ENCODE data around the gene RNU1-3. TPM values are rescaled to one million over a fixed set of nuclear protein-coding genes. Genes with fewer than 3 reads are reported as not detected.
A peak's percentile ranks its signal among the peaks of the same experiment; 100 is the strongest.
"Not testable (repeated sequence)": the region's sequence is repeated elsewhere in the genome, so short reads cannot be mapped to it uniquely, and the experiment has no call there.

The RNU1-3 gene
- total RNA-seq, 1 experiment from 2014 or later: 1,685 TPM

DNA sequence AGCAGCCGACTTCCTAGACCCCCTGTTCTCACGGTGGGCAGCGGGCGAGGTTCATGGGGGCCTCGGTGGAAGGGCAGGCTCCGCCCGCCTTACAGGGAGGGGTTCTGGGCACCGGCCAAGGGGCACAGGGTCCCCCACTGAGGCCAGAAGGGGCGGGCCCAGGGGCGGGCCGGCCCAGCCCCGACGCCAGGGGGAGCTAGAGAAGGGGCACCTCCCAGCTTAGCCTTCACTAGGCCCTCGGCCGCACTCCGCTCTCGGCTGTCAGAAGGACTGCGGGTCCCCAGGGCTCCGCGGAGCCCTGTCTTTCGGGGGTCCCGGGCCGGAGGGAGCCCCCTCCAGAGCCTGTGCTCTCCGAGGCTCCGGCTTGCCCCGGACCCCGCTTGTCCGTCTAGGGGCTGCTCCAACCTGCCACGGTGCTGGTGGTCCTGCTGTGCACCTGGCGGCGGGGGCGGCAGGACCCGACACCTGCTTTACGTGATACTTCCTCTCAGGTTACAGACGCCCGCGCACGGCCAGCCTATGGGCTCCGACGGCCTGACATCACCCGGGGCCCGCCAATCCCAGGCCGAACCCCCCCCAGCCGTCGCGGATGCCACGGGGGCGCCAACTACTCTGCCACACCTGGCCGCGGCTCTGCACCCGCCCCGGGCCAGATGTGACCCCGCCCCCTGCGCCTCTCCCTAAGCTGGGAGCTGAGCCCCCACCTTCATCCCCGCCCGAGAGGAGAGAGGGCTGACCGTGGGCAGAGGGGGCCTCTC lies 33.6 kb upstream of the RNU1-3 start:
- ATAC-seq: peak; percentile 84
- RAD21 ChIA-PET (ENCODE audit: low non-redundant PET in 1 of 2, low total read pairs in 2 of 2, uncharacterized antibody in 2 of 2, unreplicated experiment in 2 of 2): interaction anchor here in 1 of 2 experiments (1.0 to 1.2 kb wide), 2 partner anchors 27 to 79 kb away, joined by 3 to 4 read pairs; no protein-coding TSS in a partner anchor

DNA sequence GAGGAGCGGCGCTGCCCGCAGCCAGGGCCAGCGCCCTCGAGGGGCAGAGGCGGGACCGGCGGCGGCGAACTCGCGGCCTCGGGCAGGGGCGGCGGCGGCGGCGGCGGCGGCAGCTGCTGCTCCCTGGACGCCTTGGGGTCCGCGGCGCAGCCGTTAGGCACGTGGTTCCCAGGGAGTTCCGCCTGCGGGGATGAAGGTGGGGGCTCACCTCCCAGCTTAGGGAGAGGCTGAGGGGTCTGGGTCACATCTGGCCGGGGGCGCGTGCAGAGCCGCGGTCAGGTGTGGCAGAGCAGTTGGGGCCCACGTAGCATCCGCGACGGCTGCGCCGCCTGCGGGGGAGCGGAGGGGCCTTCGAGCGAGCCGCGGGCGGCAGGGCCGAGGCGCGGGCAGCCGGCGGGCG lies 32.7 kb upstream of the RNU1-3 start:
- ATAC-seq: not testable (repeated sequence)
- CTCF ChIA-PET: interaction anchor here (0.6 to 4.9 kb wide), 6 partner anchors 8 to 78 kb away, joined by 3 to 42 read pairs (median 10); no protein-coding TSS in a partner anchor

More for the DNA sequence above, 33.6 kb upstream of the RNU1-3 start:
- H3K27me3 ChIP-seq (ENCODE audit: insufficient read depth, low read length); intact Hi-C loops (cut with micrococcal nuclease); H3K9me2 ChIP-seq (ENCODE audit: insufficient read depth); H3K79me2 ChIP-seq (ENCODE audit: insufficient read depth, low read length); H3K4me2 ChIP-seq (ENCODE audit: low read length); H3K9ac ChIP-seq (ENCODE audit: low read length); DNase-seq (ENCODE audit: low read depth, low spot score); H3K9me3 ChIP-seq (ENCODE audit: control insufficient read depth in 1 of 2, insufficient read depth in 1 of 2, low read depth in 1 of 2, low read length in 2 of 2); H4K20me1 ChIP-seq (ENCODE audit: insufficient read depth); H3K36me3 ChIP-seq (ENCODE audit: control insufficient read depth in 1 of 2, insufficient read depth in 2 of 2, low read length in 2 of 2); H3K4me3 ChIP-seq (replicated peaks in 1 of 2; ENCODE audit: low read depth in 1 of 2, low read length in 2 of 2); H2AFZ ChIP-seq (ENCODE audit: low read depth, low read length, poor library complexity, severe bottlenecking); H3K4me1 ChIP-seq (ENCODE audit: control insufficient read depth in 1 of 2, insufficient read depth in 2 of 2, low read length in 2 of 2): not testable (repeated sequence)
- TF ChIP-seq, protein P1, sequence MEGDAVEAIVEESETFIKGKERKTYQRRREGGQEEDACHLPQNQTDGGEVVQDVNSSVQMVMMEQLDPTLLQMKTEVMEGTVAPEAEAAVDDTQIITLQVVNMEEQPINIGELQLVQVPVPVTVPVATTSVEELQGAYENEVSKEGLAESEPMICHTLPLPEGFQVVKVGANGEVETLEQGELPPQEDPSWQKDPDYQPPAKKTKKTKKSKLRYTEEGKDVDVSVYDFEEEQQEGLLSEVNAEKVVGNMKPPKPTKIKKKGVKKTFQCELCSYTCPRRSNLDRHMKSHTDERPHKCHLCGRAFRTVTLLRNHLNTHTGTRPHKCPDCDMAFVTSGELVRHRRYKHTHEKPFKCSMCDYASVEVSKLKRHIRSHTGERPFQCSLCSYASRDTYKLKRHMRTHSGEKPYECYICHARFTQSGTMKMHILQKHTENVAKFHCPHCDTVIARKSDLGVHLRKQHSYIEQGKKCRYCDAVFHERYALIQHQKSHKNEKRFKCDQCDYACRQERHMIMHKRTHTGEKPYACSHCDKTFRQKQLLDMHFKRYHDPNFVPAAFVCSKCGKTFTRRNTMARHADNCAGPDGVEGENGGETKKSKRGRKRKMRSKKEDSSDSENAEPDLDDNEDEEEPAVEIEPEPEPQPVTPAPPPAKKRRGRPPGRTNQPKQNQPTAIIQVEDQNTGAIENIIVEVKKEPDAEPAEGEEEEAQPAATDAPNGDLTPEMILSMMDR (IDR thresholded peaks at IDR 0.05 in 2 of 3, conservative IDR thresholded peaks at IDR 0.05 in 1 of 3; ENCODE audit: borderline replicate concordance in 1 of 3, insufficient read depth in 1 of 3, low read depth in 2 of 3, low read length in 2 of 3): 0 out of 6 replicates have a peak, but pooled peaks of 1 of the 3 experiments have one; percentile 2
- peak overlapping the region; percentile 22; the same call in 1 of the 2 replicates for H3K27ac ChIP-seq (ENCODE audit: low read depth, low read length)
- BruUV-seq (replicated peaks): TSS peak; percentile 83
- CTCF ChIA-PET: interaction anchor here (0.6 to 4.9 kb wide), 13 partner anchors 9 to 88 kb away, joined by 3 to 42 read pairs (median 4); no protein-coding TSS in a partner anchor
- POLR2A ChIA-PET: interaction anchor here (0.7 to 2.4 kb wide), 5 partner anchors 9 to 88 kb away, joined by 3 to 9 read pairs (median 6); no protein-coding TSS in a partner anchor

DNA sequence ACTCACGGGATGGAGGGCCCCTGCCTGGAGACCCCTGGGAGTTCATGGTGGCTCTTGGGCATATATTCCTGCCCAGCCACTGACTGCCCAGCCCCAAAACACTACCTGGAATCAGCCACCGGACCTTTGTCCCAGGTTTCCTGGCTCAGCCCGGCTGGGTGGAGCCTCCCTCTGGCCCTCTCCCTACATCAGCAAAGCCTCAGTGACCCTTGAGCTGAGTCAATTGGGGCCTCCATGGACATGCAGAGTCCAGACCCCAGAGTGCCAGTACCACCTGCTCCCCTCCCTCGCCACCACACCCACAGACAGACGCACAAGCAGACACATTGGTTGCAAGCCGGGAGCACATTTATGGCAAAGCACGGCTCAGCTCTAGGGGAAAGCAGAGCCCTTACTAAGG lies 30.4 kb upstream of the RNU1-3 start:
- H3K27ac ChIP-seq (ENCODE audit: low read depth, low read length); H3K4me1 ChIP-seq (ENCODE audit: control insufficient read depth in 1 of 2, insufficient read depth in 2 of 2, low read length in 2 of 2); H2AFZ ChIP-seq (ENCODE audit: low read depth, low read length, poor library complexity, severe bottlenecking); H3K36me3 ChIP-seq (ENCODE audit: control insufficient read depth in 1 of 2, insufficient read depth in 2 of 2, low read length in 2 of 2); H3K9me2 ChIP-seq (ENCODE audit: insufficient read depth); intact Hi-C loops (cut with micrococcal nuclease); H4K20me1 ChIP-seq (ENCODE audit: insufficient read depth); H3K9ac ChIP-seq (ENCODE audit: low read length); H3K4me3 ChIP-seq (replicated peaks in 1 of 2; ENCODE audit: low read depth in 1 of 2, low read length in 2 of 2); ATAC-seq; H3K27me3 ChIP-seq (ENCODE audit: insufficient read depth, low read length); CTCF ChIA-PET; RAD21 ChIA-PET (ENCODE audit: low non-redundant PET in 1 of 2, low total read pairs in 2 of 2, uncharacterized antibody in 2 of 2, unreplicated experiment in 2 of 2); POLR2A ChIA-PET; H3K4me2 ChIP-seq (ENCODE audit: low read length); H3K79me2 ChIP-seq (ENCODE audit: insufficient read depth, low read length); H3K9me3 ChIP-seq (ENCODE audit: control insufficient read depth in 1 of 2, insufficient read depth in 1 of 2, low read depth in 1 of 2, low read length in 2 of 2); DNase-seq (ENCODE audit: low read depth, low spot score): not testable (repeated sequence)
- BruUV-seq (replicated peaks): TSS peak; percentile 14

More for the DNA sequence above, 32.7 kb upstream of the RNU1-3 start:
- intact Hi-C loops (cut with micrococcal nuclease); H2AFZ ChIP-seq (ENCODE audit: low read depth, low read length, poor library complexity, severe bottlenecking); H3K4me1 ChIP-seq (ENCODE audit: control insufficient read depth in 1 of 2, insufficient read depth in 2 of 2, low read length in 2 of 2); BruUV-seq (replicated peaks); H3K9me2 ChIP-seq (ENCODE audit: insufficient read depth); POLR2A ChIA-PET; H3K9me3 ChIP-seq (ENCODE audit: control insufficient read depth in 1 of 2, insufficient read depth in 1 of 2, low read depth in 1 of 2, low read length in 2 of 2); H3K36me3 ChIP-seq (ENCODE audit: control insufficient read depth in 1 of 2, insufficient read depth in 2 of 2, low read length in 2 of 2); H4K20me1 ChIP-seq (ENCODE audit: insufficient read depth); H3K27me3 ChIP-seq (ENCODE audit: insufficient read depth, low read length); DNase-seq (ENCODE audit: low read depth, low spot score); RAD21 ChIA-PET (ENCODE audit: low non-redundant PET in 1 of 2, low total read pairs in 2 of 2, uncharacterized antibody in 2 of 2, unreplicated experiment in 2 of 2); H3K4me3 ChIP-seq (replicated peaks in 1 of 2; ENCODE audit: low read depth in 1 of 2, low read length in 2 of 2); H3K79me2 ChIP-seq (ENCODE audit: insufficient read depth, low read length); H3K9ac ChIP-seq (ENCODE audit: low read length); H3K4me2 ChIP-seq (ENCODE audit: low read length): not testable (repeated sequence)
- H3K27ac ChIP-seq (ENCODE audit: low read depth, low read length): peak overlapping the region; percentile 22; the same call in 1 of the 2 replicates

All from HCT116 (cell line).